ENCODE data around the gene PIGM.

DNA sequence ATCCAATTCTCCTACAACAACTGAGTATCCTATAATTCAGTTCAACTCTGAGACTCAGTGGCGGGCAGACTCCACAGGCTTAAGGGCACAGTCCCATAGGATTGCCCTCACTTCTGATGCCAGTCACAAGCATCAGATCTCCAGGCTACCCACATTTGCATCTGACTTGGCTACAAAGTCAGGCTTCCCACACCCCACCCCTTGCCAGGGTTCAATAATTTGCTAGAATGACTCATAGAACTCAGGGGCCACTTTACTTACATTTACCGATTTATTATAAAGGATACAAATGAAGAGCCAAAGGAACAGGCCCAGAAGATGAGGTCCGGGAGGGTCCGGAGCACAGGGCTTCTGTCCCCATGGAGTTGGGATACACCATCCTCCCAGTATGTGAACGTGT is 41.8 kb downstream of the PIGM start:
- no peak for TF ChIP-seq EHMT2 (IDR thresholded peaks at IDR 0.05; ENCODE audit: borderline replicate concordance, low read depth, low read length)
- no peak for TF ChIP-seq ZNF337 (CRISPR knock-in tag; IDR thresholded peaks at IDR 0.05; ENCODE audit: borderline replicate concordance, low read depth)
- TF ChIP-seq TBX2 (CRISPR knock-in tag; IDR thresholded peaks at IDR 0.05; ENCODE audit: borderline replicate concordance) = no peak
- no peak for TF ChIP-seq ZNF75D (CRISPR knock-in tag; IDR thresholded peaks at IDR 0.05; ENCODE audit: borderline replicate concordance)
- TF ChIP-seq, protein P1, sequence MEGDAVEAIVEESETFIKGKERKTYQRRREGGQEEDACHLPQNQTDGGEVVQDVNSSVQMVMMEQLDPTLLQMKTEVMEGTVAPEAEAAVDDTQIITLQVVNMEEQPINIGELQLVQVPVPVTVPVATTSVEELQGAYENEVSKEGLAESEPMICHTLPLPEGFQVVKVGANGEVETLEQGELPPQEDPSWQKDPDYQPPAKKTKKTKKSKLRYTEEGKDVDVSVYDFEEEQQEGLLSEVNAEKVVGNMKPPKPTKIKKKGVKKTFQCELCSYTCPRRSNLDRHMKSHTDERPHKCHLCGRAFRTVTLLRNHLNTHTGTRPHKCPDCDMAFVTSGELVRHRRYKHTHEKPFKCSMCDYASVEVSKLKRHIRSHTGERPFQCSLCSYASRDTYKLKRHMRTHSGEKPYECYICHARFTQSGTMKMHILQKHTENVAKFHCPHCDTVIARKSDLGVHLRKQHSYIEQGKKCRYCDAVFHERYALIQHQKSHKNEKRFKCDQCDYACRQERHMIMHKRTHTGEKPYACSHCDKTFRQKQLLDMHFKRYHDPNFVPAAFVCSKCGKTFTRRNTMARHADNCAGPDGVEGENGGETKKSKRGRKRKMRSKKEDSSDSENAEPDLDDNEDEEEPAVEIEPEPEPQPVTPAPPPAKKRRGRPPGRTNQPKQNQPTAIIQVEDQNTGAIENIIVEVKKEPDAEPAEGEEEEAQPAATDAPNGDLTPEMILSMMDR (CRISPR knock-in tag; IDR thresholded peaks at IDR 0.05) = no peak
- TF ChIP-seq RAD21 (CRISPR knock-in tag; IDR thresholded peaks at IDR 0.05) = no peak
- TF ChIP-seq, protein P2, sequence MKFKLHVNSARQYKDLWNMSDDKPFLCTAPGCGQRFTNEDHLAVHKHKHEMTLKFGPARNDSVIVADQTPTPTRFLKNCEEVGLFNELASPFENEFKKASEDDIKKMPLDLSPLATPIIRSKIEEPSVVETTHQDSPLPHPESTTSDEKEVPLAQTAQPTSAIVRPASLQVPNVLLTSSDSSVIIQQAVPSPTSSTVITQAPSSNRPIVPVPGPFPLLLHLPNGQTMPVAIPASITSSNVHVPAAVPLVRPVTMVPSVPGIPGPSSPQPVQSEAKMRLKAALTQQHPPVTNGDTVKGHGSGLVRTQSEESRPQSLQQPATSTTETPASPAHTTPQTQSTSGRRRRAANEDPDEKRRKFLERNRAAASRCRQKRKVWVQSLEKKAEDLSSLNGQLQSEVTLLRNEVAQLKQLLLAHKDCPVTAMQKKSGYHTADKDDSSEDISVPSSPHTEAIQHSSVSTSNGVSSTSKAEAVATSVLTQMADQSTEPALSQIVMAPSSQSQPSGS (CRISPR knock-in tag; IDR thresholded peaks at IDR 0.05) = no peak
